ENCODE results near the gene CDK5RAP2.
"Not testable (repeated sequence)": the region's sequence is repeated elsewhere in the genome, so short reads cannot be mapped to it uniquely, and the experiment has no call there.

Gene CDK5RAP2

GRCh38 chr9:120580051-120580896, at the start of gene CDK5RAP2:
Gene CDK5RAP2, minus strand, starts transcription at chr9:120580167. Its CDS starts 189 bp downstream, at chr9:120579978.
- H3K36me3 ChIP-seq (replicated peaks; ENCODE audit: low read depth, low read length) = peaks cover 2% of the 10 kb centered on the region
- H2AFZ ChIP-seq (ENCODE audit: low read depth, low read length) = peak within 1 kb of the TSS; percentile 98
- peaks cover 52% of the 10 kb centered on the region for H3K79me2 ChIP-seq (ENCODE audit: low read length)
- peak within 1 kb of the TSS; percentile 96 for H3K9ac ChIP-seq (ENCODE audit: low read length)
- TF ChIP-seq, protein P1, sequence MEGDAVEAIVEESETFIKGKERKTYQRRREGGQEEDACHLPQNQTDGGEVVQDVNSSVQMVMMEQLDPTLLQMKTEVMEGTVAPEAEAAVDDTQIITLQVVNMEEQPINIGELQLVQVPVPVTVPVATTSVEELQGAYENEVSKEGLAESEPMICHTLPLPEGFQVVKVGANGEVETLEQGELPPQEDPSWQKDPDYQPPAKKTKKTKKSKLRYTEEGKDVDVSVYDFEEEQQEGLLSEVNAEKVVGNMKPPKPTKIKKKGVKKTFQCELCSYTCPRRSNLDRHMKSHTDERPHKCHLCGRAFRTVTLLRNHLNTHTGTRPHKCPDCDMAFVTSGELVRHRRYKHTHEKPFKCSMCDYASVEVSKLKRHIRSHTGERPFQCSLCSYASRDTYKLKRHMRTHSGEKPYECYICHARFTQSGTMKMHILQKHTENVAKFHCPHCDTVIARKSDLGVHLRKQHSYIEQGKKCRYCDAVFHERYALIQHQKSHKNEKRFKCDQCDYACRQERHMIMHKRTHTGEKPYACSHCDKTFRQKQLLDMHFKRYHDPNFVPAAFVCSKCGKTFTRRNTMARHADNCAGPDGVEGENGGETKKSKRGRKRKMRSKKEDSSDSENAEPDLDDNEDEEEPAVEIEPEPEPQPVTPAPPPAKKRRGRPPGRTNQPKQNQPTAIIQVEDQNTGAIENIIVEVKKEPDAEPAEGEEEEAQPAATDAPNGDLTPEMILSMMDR (IDR thresholded peaks at IDR 0.05; ENCODE audit: low read depth, low read length) = no peak
- TF ChIP-seq EZH2phosphoT487 (IDR thresholded peaks at IDR 0.05; ENCODE audit: low read depth) = no peak
- no peaks in the 10 kb centered on the region for H3K27me3 ChIP-seq (ENCODE audit: low read depth, low read length)
- H3K4me3 ChIP-seq (ENCODE audit: low read length) = peak within 1 kb of the TSS; percentile 95
- H3K9me3 ChIP-seq (ENCODE audit: insufficient read depth, low read length) = no peaks in the 10 kb centered on the region
- H4K20me1 ChIP-seq (ENCODE audit: insufficient read depth, low read length) = no peaks in the 10 kb centered on the region
- H3K4me1 ChIP-seq (ENCODE audit: low read length) = peaks cover 16% of the 10 kb centered on the region
- peak within 1 kb of the TSS; percentile 55 for H3K27ac ChIP-seq (ENCODE audit: low read length)
- H3K4me2 ChIP-seq (ENCODE audit: low read length) = peak within 1 kb of the TSS; percentile 97

GRCh38 chr9:120628925-120629497, 49.0 kb upstream of the CDK5RAP2 start:
- H3K9me3 ChIP-seq (ENCODE audit: insufficient read depth, low read length); H3K36me3 ChIP-seq (replicated peaks; ENCODE audit: low read depth, low read length); H3K4me2 ChIP-seq (ENCODE audit: low read length); H3K4me1 ChIP-seq (ENCODE audit: low read length); H2AFZ ChIP-seq (ENCODE audit: low read depth, low read length); H3K27ac ChIP-seq (ENCODE audit: low read length); H3K79me2 ChIP-seq (ENCODE audit: low read length); H3K27me3 ChIP-seq (ENCODE audit: low read depth, low read length); H3K4me3 ChIP-seq (ENCODE audit: low read length); H4K20me1 ChIP-seq (ENCODE audit: insufficient read depth, low read length); H3K9ac ChIP-seq (ENCODE audit: low read length): not testable (repeated sequence)

GRCh38 chr9:120628207-120628924, 48.4 kb upstream of the CDK5RAP2 start:
- Histone ChIP-seq H3K9ac (ENCODE audit: low read length) (no peak overlapping the region), H3K79me2 (ENCODE audit: low read length) (no peaks in the 10 kb centered on the region), H3K4me1 (ENCODE audit: low read length) (no peaks in the 10 kb centered on the region), H3K36me3 (replicated peaks; ENCODE audit: low read depth, low read length) (no peaks in the 10 kb centered on the region), H3K27me3 (ENCODE audit: low read depth, low read length) (no peaks in the 10 kb centered on the region), H3K27ac (ENCODE audit: low read length) (no peak overlapping the region), H3K4me3 (ENCODE audit: low read length) (no peak overlapping the region), H2AFZ (ENCODE audit: low read depth, low read length) (no peak overlapping the region), H3K9me3 (ENCODE audit: insufficient read depth, low read length) (no peaks in the 10 kb centered on the region), H3K4me2 (ENCODE audit: low read length) (no peak overlapping the region), H4K20me1 (ENCODE audit: insufficient read depth, low read length) (no peaks in the 10 kb centered on the region)
- TF ChIP-seq EZH2phosphoT487 (IDR thresholded peaks at IDR 0.05; ENCODE audit: low read depth) = no peak
- TF ChIP-seq, protein P1 (IDR thresholded peaks at IDR 0.05; ENCODE audit: low read depth, low read length) = no peak

- Histone ChIP-seq H3K4me1 (ENCODE audit: low read length) (no peaks in the 10 kb centered on the region), H3K4me2 (ENCODE audit: low read length) (no peak overlapping the region), H3K27me3 (ENCODE audit: low read depth, low read length) (no peaks in the 10 kb centered on the region), H3K36me3 (replicated peaks; ENCODE audit: low read depth, low read length) (no peaks in the 10 kb centered on the region), H2AFZ (ENCODE audit: low read depth, low read length) (no peak overlapping the region), H3K9me3 (ENCODE audit: insufficient read depth, low read length) (no peaks in the 10 kb centered on the region), H3K4me3 (ENCODE audit: low read length) (no peak overlapping the region), H3K27ac (ENCODE audit: low read length) (no peak overlapping the region), H3K9ac (ENCODE audit: low read length) (no peak overlapping the region), H3K79me2 (ENCODE audit: low read length) (no peaks in the 10 kb centered on the region), H4K20me1 (ENCODE audit: insufficient read depth, low read length) (no peaks in the 10 kb centered on the region)
- TF ChIP-seq, protein P1 (IDR thresholded peaks at IDR 0.05; ENCODE audit: low read depth, low read length) = no peak
- no peak for TF ChIP-seq EZH2phosphoT487 (IDR thresholded peaks at IDR 0.05; ENCODE audit: low read depth)
These were observed 47.1 kb upstream of the CDK5RAP2 start for GRCh38 chr9:120627073-120627472.
